ENCODE data around the gene KRT7. TPM values are rescaled to one million over a fixed set of nuclear protein-coding genes. Genes with fewer than 3 reads are reported as not detected.

KRT7 gene
- total and polyA plus RNA-seq, 2 donors (not counting 1 experiment from before 2014, with no cell fraction given) = not detected

GRCh38 chr12:52204095-52204930 lies 28.7 kb upstream of the KRT7 start:
- Mint-ChIP-seq H3K4me3 (no peak overlapping the region), H3K27me3 (peaks cover 36% of the 10 kb centered on the region), H3K27ac (no peak overlapping the region), H3K4me1 (peaks cover 5% of the 10 kb centered on the region), H3K9me3 (ENCODE audit: insufficient read depth) (no peaks in the 10 kb centered on the region)
- ChIA-PET POLR2A (no interaction called here), CTCF (interaction anchor here (0.5 kb wide), 1 partner anchor 21 kb away, joined by 4 read pairs; no protein-coding TSS in a partner anchor)
- Histone ChIP-seq H3K9me3 (ENCODE audit: control extremely low read depth in 1 of 3, control insufficient read depth in 2 of 3, insufficient read depth in 1 of 3, low read length in 2 of 3) (no peaks in the 10 kb centered on the region), H2AFZ (ENCODE audit: insufficient read depth, low read depth, low read length, poor library complexity, severe bottlenecking) (no peak overlapping the region), H3K27me3 (replicated peaks in 1 of 4; ENCODE audit: control extremely low read depth in 1 of 4, control insufficient read depth in 3 of 4, insufficient read depth in 4 of 4, low read length in 3 of 4) (peaks cover 0 to 11% (median 0%) of the 10 kb centered on the region in 4 experiments), H4K20me1 (ENCODE audit: control insufficient read depth, insufficient read depth, low read length, poor library complexity, severe bottlenecking) (no peaks in the 10 kb centered on the region), H3K9ac (ENCODE audit: low read length) (no peak overlapping the region), H3K36me3 (replicated peaks in 1 of 2; ENCODE audit: control extremely low read depth in 1 of 2, control insufficient read depth in 1 of 2, extremely low read depth in 1 of 2, insufficient read depth in 2 of 2, low read length in 1 of 2) (no peaks in the 10 kb centered on the region), H3K79me2 (ENCODE audit: control insufficient read depth, insufficient read depth, low read length) (no peaks in the 10 kb centered on the region), H3K4me3 (ENCODE audit: control extremely low read depth in 1 of 5, extremely low read depth in 1 of 5, insufficient read depth in 1 of 5, low read depth in 2 of 5, low read length in 4 of 5) (no peak overlapping the region), H3K27ac (ENCODE audit: low read length in 2 of 2) (no peak overlapping the region), H3K4me2 (replicated peaks; ENCODE audit: low read depth, low read length, poor library complexity, severe bottlenecking) (no peak overlapping the region), H3K4me1 (ENCODE audit: control insufficient read depth in 2 of 2, insufficient read depth in 2 of 2, low read length in 2 of 2) (no peaks in the 10 kb centered on the region)
- WGBS (ENCODE audit: insufficient coverage) = 84% methylated on average over 15 of the region's 18 CpGs
- intact Hi-C loops (cut with micrococcal nuclease) = no loop called here
- no peak for TF ChIP-seq EZH2 (IDR thresholded peaks at IDR 0.05; ENCODE audit: borderline replicate concordance, insufficient read depth, low read depth, low read length, poor library complexity, severe bottlenecking)
- TF ChIP-seq CTCF (IDR thresholded peaks at IDR 0.05) = no peak
- DNase-seq (no peak), ATAC-seq (ENCODE audit: low read depth) (no peak)

GRCh38 chr12:52204931-52205505 lies 28.0 kb upstream of the KRT7 start:
- Histone ChIP-seq H3K9me3 (ENCODE audit: control extremely low read depth in 1 of 3, control insufficient read depth in 2 of 3, insufficient read depth in 1 of 3, low read length in 2 of 3) (no peaks in the 10 kb centered on the region), H3K79me2 (ENCODE audit: control insufficient read depth, insufficient read depth, low read length) (no peaks in the 10 kb centered on the region), H3K4me2 (replicated peaks; ENCODE audit: low read depth, low read length, poor library complexity, severe bottlenecking) (no peak overlapping the region), H3K36me3 (replicated peaks in 1 of 2; ENCODE audit: control extremely low read depth in 1 of 2, control insufficient read depth in 1 of 2, extremely low read depth in 1 of 2, insufficient read depth in 2 of 2, low read length in 1 of 2) (no peaks in the 10 kb centered on the region), H3K9ac (ENCODE audit: low read length) (no peak overlapping the region), H4K20me1 (ENCODE audit: control insufficient read depth, insufficient read depth, low read length, poor library complexity, severe bottlenecking) (no peaks in the 10 kb centered on the region), H3K27me3 (replicated peaks in 1 of 4; ENCODE audit: control extremely low read depth in 1 of 4, control insufficient read depth in 3 of 4, insufficient read depth in 4 of 4, low read length in 3 of 4) (peaks cover 0 to 11% (median 0%) of the 10 kb centered on the region in 4 experiments), H3K4me1 (ENCODE audit: control insufficient read depth in 2 of 2, insufficient read depth in 2 of 2, low read length in 2 of 2) (no peaks in the 10 kb centered on the region), H2AFZ (ENCODE audit: insufficient read depth, low read depth, low read length, poor library complexity, severe bottlenecking) (no peak overlapping the region), H3K27ac (ENCODE audit: low read length in 2 of 2) (no peak overlapping the region), H3K4me3 (ENCODE audit: control extremely low read depth in 1 of 5, extremely low read depth in 1 of 5, insufficient read depth in 1 of 5, low read depth in 2 of 5, low read length in 4 of 5) (no peak overlapping the region)
- intact Hi-C loops (cut with micrococcal nuclease) = no loop called here
- peaks cover 5% of the 10 kb centered on the region for H3K4me1 Mint-ChIP-seq
- DNase-seq = no peak
- H3K4me3 Mint-ChIP-seq = no peak overlapping the region
- peaks cover 37% of the 10 kb centered on the region for H3K27me3 Mint-ChIP-seq
- ChIA-PET POLR2A (no interaction called here), CTCF (no interaction called here)
- ATAC-seq (ENCODE audit: low read depth) = no peak
- no peak for TF ChIP-seq EZH2 (IDR thresholded peaks at IDR 0.05; ENCODE audit: borderline replicate concordance, insufficient read depth, low read depth, low read length, poor library complexity, severe bottlenecking)
- TF ChIP-seq CTCF (IDR thresholded peaks at IDR 0.05) = no peak
- no peak overlapping the region for H3K27ac Mint-ChIP-seq
- 83% methylated on average over 6 of the region's 7 CpGs for WGBS (ENCODE audit: insufficient coverage)
- no peaks in the 10 kb centered on the region for H3K9me3 Mint-ChIP-seq (ENCODE audit: insufficient read depth)
